GM18505 (cell line): ENCODE results near the gene SOX11.

Source experiments
- ATAC-seq: cut with Tn5 transposase; IDR thresholded peaks from one replicate; pipeline ENCODE4 v1.9.1; 2021; ENCODE audit not compliant: unreplicated experiment
- POLR2A ChIP-seq: IDR thresholded peaks from 4 replicates; pipeline ENCODE4 v1.6.1; 2011; ENCODE audit warnings: borderline replicate concordance; ENCODE audit not compliant: insufficient read depth, insufficient read length; ENCODE audit errors: extremely low read depth

The SOX11 gene

DNA sequence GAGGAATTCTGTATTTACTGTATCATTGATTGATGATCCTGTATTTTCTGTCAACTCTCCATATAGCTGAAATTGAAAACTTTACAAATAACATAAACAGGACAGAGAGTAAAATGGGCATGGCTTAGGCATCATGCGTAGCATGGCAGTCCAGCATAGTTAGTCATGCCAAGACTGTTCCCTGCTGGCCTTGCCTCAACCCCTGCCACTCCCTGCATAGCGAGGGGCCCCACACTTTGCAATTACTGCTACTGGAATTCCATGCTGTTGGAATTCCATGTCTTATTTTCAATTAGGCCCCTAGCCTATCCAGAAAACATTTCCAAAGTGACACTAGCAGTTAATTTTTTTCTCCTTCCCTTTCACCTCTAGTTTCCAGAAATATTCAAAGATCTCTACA lies 15.1 kb upstream of the SOX11 start:
- TF ChIP-seq POLR2A: no peak
- no peak for ATAC-seq

- TF ChIP-seq POLR2A: no peak
- ATAC-seq: no peak
These were observed 8.7 kb upstream of the SOX11 start for GRCh38 chr2:5683471-5683870.

DNA sequence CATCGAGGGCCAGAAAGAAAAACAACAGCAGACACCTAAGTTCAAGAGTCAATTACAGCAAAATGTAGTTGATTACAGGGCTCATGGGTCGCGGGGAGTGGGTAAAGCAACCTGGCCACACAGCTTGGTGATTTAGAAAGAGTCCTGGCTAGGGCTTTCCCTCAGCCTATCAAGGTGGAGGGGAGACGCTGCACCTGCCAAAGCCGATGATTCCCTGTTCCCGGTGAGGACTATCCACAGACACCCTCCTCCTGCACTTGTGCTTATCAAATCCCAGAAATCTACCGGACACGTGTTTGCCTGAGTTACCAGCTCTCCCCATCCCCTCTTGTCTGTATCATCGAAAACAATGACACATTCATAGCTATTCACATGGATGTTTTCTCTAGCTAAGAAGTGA lies 7.0 kb upstream of the SOX11 start:
- ATAC-seq: no peak
- no peak for TF ChIP-seq POLR2A

DNA sequence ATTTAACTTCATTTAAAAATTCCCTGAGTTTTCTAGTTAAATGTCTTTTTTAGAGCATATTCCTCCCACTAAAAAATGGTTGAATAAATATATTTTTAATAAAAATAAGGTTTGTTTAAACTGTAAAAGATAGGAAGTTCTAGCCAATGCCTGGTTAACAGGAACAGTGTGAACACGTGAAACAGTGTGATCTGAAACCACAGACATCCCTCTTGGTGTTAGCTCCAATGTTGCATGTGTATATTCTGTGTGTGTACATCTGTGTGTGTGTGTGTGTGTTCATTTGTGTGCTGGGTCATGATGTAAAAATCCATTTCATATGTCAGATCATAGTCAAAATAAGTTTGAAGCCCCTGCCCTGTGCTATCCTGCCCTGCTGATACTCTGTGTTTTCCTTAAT lies 6.1 kb upstream of the SOX11 start:
- TF ChIP-seq POLR2A: no peak
- no peak for ATAC-seq

GRCh38 chr2:5686536-5686935 lies 5.6 kb upstream of the SOX11 start:
- no peak for TF ChIP-seq POLR2A
- no peak for ATAC-seq

DNA sequence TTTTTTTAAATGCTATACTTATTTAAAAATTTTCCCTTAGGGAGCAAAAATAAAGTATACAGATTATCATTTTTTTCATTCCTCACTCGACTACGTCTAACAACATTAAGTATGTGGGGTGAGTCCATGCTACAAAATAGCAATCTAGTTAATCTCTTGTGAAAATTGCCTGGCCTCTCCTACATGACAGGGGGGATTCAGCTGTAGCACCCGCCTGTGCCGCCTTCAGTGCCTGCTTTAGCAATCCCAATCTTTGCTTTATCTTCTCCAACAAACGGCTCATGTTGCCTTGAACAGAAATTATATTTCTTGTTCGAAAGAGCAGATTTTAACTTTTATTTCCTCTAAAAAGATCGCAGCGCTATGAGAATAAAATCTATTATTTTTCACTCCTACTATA lies 2.4 kb upstream of the SOX11 start:
- no peak for TF ChIP-seq POLR2A
- ATAC-seq: no peak

GRCh38 chr2:5690286-5690685 lies 1.9 kb upstream of the SOX11 start:
- no peak for ATAC-seq

GRCh38 chr2:5690718-5691220 lies 1.4 kb upstream of the SOX11 start:
- ATAC-seq: no peak
- TF ChIP-seq POLR2A: no peak

More at GRCh38 chr2:5690286-5690685, 1.9 kb upstream of the SOX11 start:
- no peak for TF ChIP-seq POLR2A

- ATAC-seq: no peak
- TF ChIP-seq POLR2A: no peak
These were observed 781 bp upstream of the SOX11 start for GRCh38 chr2:5691221-5691984.

DNA sequence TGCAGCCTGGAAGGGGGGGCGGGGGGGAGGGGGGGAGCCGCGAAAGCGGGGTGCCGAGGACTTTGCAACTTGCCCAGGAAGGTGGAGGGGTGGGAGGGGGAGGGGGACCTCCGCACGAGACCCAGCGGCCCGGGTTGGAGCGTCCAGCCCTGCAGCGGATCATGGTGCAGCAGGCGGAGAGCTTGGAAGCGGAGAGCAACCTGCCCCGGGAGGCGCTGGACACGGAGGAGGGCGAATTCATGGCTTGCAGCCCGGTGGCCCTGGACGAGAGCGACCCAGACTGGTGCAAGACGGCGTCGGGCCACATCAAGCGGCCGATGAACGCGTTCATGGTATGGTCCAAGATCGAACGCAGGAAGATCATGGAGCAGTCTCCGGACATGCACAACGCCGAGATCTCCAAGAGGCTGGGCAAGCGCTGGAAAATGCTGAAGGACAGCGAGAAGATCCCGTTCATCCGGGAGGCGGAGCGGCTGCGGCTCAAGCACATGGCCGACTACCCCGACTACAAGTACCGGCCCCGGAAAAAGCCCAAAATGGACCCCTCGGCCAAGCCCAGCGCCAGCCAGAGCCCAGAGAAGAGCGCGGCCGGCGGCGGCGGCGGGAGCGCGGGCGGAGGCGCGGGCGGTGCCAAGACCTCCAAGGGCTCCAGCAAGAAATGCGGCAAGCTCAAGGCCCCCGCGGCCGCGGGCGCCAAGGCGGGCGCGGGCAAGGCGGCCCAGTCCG lies 540 bp downstream of the SOX11 start:
- ATAC-seq: no peak

GRCh38 chr2:5693287-5694201 lies 1.4 kb downstream of the SOX11 start:
- TF ChIP-seq POLR2A: no peak
- ATAC-seq: no peak

More for the DNA sequence above, 540 bp downstream of the SOX11 start:
- no peak for TF ChIP-seq POLR2A

DNA sequence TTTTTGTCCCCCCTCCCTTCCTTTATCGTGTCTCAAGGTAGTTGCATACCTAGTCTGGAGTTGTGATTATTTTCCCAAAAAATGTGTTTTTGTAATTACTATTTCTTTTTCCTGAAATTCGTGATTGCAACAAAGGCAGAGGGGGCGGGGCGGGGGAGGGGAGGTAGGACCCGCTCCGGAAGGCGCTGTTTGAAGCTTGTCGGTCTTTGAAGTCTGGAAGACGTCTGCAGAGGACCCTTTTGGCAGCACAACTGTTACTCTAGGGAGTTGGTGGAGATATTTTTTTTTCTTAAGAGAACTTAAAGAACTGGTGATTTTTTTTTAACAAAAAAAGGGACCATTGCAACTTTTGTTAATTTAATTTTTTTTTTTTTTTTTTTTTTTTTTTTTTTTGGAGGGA lies 2.1 kb downstream of the SOX11 start:
- no peak for TF ChIP-seq POLR2A
- ATAC-seq: no peak
